ENCODE measurements around the gene HDX.
"Not testable (repeated sequence)": the region's sequence is repeated elsewhere in the genome, so short reads cannot be mapped to it uniquely, and the experiment has no call there.

Gene HDX

DNA sequence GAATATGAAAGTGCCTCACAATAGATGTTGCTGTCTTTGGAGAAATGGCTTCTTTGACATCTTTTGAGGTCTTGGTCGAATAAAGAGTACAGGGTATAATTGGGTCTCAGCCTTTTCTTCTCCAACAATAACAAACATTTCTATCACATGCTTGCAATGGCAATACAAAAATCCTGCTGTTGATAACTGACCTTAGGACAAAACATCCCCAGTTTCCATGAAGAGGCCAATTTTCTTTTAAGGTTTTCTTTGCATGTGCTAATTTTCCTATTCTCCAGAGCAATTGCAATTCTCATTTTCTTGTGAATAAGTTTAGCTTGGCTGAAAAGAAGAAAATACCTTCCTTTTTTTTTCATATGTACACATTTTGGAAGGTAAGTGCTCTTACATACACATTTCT, 183.6 kb downstream of the HDX start:
- TF ChIP-seq CTCF (IDR thresholded peaks at IDR 0.05; ENCODE audit: insufficient read depth, low read depth, low read length, missing control alignments) = no peak
- no peak for DNase-seq (ENCODE audit: low read depth)

DNA sequence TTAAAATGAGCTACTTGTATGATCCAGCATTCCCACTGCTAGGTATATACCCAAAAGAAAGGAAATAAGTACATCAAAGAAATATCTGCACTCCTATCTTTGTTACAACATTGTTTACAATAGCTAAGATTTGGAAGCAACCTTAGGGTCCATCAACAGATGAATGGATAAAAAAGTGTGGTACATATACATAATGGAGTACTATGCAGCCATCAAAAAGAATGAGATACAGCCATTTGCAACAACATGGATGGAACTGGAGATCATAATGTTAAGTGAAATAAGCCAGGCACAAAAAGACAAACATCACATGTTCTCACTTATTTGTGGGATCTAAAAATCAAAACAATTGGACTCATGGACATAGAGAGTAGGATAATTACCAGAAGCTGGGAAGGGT, 186.3 kb downstream of the HDX start:
- H3K4me3 ChIP-seq (ENCODE audit: low read length); DNase-seq (ENCODE audit: low read depth): not testable (repeated sequence)

More for the DNA sequence above, 183.6 kb downstream of the HDX start:
- no peak overlapping the region for H3K4me3 ChIP-seq (ENCODE audit: low read length)
